IPS-20b (cell line): Measurements from ENCODE around the gene RRM2.

ENCODE experiments used
- H3K27ac ChIP-seq: one replicate; pipeline ENCODE4 v1.5.1; 2013; ENCODE audit warnings: low read length
- H3K27me3 ChIP-seq: 2 replicates; pipeline ENCODE4 v1.6.1; 2013; ENCODE audit warnings: mild to moderate bottlenecking, low read length, inconsistent platforms; ENCODE audit not compliant: insufficient read depth
- H3K36me3 ChIP-seq: 2 replicates; pipeline ENCODE4 v1.6.1; 2013; ENCODE audit warnings: low read depth, mild to moderate bottlenecking, inconsistent platforms, low read length, moderate library complexity; ENCODE audit not compliant: insufficient read depth
- H3K4me1 ChIP-seq: 2 replicates; pipeline ENCODE4 v1.6.1; 2013; ENCODE audit warnings: mild to moderate bottlenecking, control low read depth, inconsistent platforms, low read length, moderate library complexity; ENCODE audit not compliant: insufficient read depth
- H3K4me3 ChIP-seq: 2 replicates; pipeline ENCODE4 v1.5.1; 2013; ENCODE audit warnings: mild to moderate bottlenecking, low read length, inconsistent platforms
- H3K9ac ChIP-seq: 2 replicates; pipeline ENCODE4 v1.6.1; 2013; ENCODE audit warnings: low read depth, mild to moderate bottlenecking, inconsistent platforms, low read length, moderate library complexity
- H3K9me3 ChIP-seq: 2 replicates; pipeline ENCODE4 v1.6.1; 2013; ENCODE audit warnings: mild to moderate bottlenecking, low read depth, low read length, inconsistent platforms; ENCODE audit not compliant: insufficient read depth

Gene RRM2

DNA sequence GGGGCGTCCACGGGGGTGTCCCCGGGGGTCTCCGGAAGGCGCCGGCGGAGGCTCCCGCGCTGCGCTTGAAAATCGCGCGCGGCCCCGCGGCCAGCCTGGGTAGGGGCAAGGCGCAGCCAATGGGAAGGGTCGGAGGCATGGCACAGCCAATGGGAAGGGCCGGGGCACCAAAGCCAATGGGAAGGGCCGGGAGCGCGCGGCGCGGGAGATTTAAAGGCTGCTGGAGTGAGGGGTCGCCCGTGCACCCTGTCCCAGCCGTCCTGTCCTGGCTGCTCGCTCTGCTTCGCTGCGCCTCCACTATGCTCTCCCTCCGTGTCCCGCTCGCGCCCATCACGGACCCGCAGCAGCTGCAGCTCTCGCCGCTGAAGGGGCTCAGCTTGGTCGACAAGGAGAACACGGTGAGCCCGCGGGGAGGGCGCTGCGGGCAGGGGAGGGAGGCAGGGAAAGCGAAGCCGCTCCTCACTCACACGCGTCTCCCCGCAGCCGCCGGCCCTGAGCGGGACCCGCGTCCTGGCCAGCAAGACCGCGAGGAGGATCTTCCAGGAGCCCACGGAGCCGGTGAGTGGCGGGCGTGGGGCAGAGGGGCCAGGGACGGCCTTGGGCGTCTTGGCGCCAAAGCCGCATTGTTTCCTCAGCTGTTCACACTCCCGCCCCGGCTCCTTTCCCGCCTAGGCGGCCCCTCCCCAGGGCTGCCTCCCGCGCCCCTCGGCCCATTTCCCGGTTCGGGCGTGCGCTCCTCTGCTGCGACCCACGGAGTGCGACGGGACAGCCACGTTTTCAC, at the start of gene RRM2:
Gene RRM2 (plus strand): TSS at position 240 of the 781 bp plus-strand sequence. CDS start 60 bp downstream, at position 300.
- peaks cover 45% of the 10 kb centered on the region for H3K36me3 ChIP-seq
- H3K27me3 ChIP-seq: no peaks in the 10 kb centered on the region
- peak within 1 kb of the TSS; percentile 87 for H3K4me3 ChIP-seq
- H3K4me1 ChIP-seq: peaks cover 4% of the 10 kb centered on the region; the same call in 1 of the 2 replicates
- H3K9ac ChIP-seq: peak within 1 kb of the TSS; percentile 84
- peak within 1 kb of the TSS; percentile 93 for H3K27ac ChIP-seq
- H3K9me3 ChIP-seq: no peaks in the 10 kb centered on the region

DNA sequence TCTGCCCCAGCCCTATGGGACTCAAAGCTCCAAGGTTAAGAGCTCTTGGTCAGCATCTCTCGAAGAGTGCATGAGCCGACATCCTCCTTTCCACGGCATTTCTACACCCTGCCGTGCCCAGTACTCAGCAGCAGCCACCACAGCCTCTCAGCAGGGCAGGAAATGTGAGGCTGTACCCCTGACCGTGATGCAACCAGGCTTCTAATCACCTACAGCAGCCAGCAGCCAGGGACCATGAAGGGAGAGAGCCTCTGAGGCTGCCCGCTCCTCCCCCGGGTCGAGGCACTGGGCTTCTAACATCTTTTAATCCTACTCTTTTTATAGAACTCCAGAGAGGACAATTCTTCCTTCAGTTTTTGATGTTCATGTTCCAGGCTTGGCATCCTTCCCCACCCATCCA, 48.8 kb upstream of the RRM2 start:
- no peak overlapping the region for H3K4me3 ChIP-seq
- no peaks in the 10 kb centered on the region for H3K9me3 ChIP-seq
- H3K36me3 ChIP-seq: no peaks in the 10 kb centered on the region
- H3K9ac ChIP-seq: no peak overlapping the region
- no peak overlapping the region for H3K27ac ChIP-seq
- peaks cover 46% of the 10 kb centered on the region for H3K27me3 ChIP-seq
- peaks cover 3% of the 10 kb centered on the region; the same call in 1 of the 2 replicates for H3K4me1 ChIP-seq

DNA sequence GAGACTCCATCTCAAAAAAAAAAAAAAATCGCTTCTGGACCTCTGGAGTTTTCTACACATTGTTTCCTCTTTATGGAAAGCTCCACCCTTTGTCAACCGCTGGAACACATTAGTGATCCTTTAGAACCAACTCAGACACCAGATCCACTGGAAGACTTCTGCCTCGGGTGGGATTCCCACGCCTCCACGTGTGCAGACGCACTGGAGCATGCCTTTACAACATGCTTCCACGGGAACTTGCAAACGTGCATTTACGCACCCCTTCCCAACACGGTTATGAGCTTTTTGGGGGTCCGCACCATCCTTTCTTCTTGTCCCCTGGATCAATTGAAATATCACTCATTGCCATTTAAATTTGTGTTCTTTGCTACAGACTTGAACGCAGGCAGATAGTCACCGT, 47.4 kb upstream of the RRM2 start:
- no peaks in the 10 kb centered on the region for H3K36me3 ChIP-seq
- no peak overlapping the region for H3K9ac ChIP-seq
- H3K4me1 ChIP-seq: peaks cover 3% of the 10 kb centered on the region; the same call in 1 of the 2 replicates
- H3K4me3 ChIP-seq: no peak overlapping the region
- H3K27me3 ChIP-seq: peaks cover 56% of the 10 kb centered on the region
- no peaks in the 10 kb centered on the region for H3K9me3 ChIP-seq
- no peak overlapping the region for H3K27ac ChIP-seq

DNA sequence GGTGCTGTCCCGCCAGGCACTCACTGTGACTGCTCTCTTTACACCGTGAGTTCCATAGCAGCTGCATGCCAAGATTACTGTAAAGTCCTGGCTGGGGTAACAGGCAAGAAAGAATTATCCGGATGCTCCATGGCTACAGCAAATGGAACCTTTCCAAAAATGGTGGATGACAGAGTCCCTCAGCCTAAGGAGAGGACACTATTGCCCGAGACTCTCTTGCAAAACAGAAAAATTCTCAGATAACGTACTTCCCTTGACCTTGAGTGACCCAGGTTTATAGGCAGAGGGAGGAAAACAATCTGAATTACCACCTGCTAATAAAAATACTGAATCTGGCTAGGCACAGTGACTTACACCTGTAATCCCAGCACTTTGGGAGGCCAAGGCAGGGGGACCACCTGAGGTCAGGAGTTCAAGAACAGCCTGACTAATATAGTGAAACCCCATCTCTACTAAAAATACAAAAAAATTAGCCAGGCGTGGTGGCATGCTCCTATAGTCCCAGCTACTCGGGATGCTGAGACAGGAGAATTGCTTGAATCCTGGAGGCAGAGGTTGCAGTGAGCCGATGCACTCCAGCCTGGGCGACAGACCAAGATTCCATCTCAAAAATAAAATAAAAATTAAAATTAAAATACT, 46.8 kb upstream of the RRM2 start:
- H3K9me3 ChIP-seq: no peaks in the 10 kb centered on the region
- H3K27me3 ChIP-seq: peaks cover 61% of the 10 kb centered on the region
- H3K9ac ChIP-seq: no peak overlapping the region
- H3K27ac ChIP-seq: no peak overlapping the region
- H3K36me3 ChIP-seq: no peaks in the 10 kb centered on the region
- H3K4me3 ChIP-seq: no peak overlapping the region
- peaks cover 3% of the 10 kb centered on the region; the same call in 1 of the 2 replicates for H3K4me1 ChIP-seq

DNA sequence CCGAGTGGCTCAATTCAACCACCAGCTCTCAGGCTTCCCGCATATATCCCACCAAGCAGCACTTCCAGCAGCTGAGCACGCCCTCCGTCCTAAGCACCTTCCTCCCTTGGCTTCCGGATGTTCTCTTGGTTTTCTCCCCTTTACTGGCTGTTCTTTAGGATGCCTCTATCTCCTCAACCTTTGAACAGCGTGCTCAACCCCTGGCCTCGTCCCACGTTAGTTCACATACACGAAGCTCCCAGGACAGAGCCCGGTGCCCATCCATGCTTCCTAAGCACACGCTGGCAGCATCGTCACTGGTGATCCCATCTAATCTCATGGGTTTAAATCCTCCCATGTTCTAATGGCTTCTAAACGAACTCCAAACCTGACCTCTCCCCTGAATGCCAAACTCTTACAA, 46.0 kb upstream of the RRM2 start:
- no peak overlapping the region for H3K4me3 ChIP-seq
- H3K9ac ChIP-seq: no peak overlapping the region
- no peaks in the 10 kb centered on the region for H3K36me3 ChIP-seq
- H3K27ac ChIP-seq: no peak overlapping the region
- H3K9me3 ChIP-seq: no peaks in the 10 kb centered on the region
- peaks cover 3% of the 10 kb centered on the region; the same call in 1 of the 2 replicates for H3K4me1 ChIP-seq
- H3K27me3 ChIP-seq: peaks cover 69% of the 10 kb centered on the region

DNA sequence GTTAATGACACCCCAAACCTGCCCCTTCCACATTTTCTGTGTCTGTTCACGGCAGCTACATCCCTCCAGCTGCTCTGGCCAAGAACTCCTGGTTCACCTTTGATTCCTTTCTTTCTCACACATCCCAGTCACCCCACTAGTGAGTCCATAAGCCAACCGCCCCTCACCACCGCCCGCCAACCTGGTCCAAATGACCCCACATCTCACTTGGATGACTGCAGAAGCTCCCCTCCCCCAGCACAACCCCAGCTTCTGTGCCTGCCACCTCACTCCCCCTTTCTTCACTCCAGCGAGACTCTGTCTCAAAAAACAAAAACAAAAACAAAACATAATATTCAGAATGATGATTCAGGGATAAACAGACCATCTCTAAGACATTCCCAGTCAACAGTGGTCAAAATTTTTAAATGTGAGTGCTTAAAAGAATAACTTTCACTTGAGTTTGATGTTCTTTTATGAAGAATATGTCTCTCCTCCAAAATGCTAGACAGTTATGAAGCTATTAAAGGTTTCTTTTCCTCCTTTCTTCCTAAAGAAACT, 45.5 kb upstream of the RRM2 start:
- H3K9ac ChIP-seq: no peak overlapping the region
- peaks cover 75% of the 10 kb centered on the region for H3K27me3 ChIP-seq
- no peak overlapping the region for H3K27ac ChIP-seq

DNA sequence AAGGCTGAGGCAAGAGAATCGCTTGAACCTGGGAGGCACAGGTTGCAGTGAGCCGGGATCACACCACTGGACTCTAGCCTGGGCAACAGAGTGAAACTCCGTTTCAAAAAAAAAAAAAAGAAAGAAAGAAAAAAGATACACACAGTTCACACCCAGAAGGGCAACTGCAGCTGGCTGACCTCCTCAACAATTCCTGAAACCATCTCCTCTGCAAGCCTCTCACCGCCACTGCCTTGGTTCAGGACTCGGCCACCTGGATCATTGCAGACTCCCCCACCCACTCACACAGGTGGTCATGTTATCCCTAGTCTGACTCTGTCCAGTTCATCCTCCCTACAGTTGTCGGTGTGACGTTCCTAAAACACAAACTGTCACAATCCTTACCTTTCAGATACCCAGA, 44.5 kb upstream of the RRM2 start:
- H3K27ac ChIP-seq: no peak overlapping the region
- H3K9ac ChIP-seq: no peak overlapping the region
- peaks cover 84% of the 10 kb centered on the region for H3K27me3 ChIP-seq
- H3K4me1 ChIP-seq: peaks cover 3% of the 10 kb centered on the region; the same call in 1 of the 2 replicates
- H3K4me3 ChIP-seq: no peak overlapping the region
- no peaks in the 10 kb centered on the region for H3K36me3 ChIP-seq
- H3K9me3 ChIP-seq: no peaks in the 10 kb centered on the region

More for the DNA sequence above, 45.5 kb upstream of the RRM2 start:
- no peaks in the 10 kb centered on the region for H3K36me3 ChIP-seq
- H3K4me1 ChIP-seq: peaks cover 3% of the 10 kb centered on the region; the same call in 1 of the 2 replicates
- no peaks in the 10 kb centered on the region for H3K9me3 ChIP-seq
- H3K4me3 ChIP-seq: no peak overlapping the region

DNA sequence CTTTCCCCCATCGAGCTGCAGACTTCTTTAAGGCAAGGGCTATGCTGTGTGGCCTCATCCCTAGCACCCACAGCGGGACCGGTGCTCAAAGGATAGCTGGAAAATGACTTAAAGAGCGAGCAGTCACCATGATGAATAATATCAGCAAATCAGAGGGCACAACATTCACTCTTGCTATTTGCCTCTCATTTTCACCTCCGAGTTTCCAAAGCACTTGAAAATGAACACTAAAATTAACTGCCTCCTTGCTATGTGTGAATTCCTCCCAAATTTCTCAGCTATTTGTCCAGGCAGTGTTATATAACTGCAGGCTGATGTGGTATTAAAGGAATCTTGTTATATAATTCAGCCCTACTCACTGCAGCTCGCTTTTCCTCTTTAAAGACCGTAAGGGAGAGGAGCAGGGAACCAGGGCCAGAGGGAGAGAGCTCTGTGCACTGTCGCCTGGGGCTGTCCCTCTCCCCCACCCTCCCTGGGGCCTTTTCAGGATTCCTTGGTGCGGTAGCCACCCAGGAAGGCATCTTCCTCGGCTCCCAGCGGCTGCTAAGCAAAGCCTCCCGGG, 43.8 kb upstream of the RRM2 start:
- no peak overlapping the region for H3K27ac ChIP-seq
- no peaks in the 10 kb centered on the region for H3K36me3 ChIP-seq
- H3K9ac ChIP-seq: no peak overlapping the region
- H3K4me3 ChIP-seq: peak overlapping the region; percentile 56; the same call in 1 of the 2 replicates
- no peaks in the 10 kb centered on the region for H3K4me1 ChIP-seq
- H3K27me3 ChIP-seq: peaks cover 88% of the 10 kb centered on the region
- no peaks in the 10 kb centered on the region for H3K9me3 ChIP-seq

DNA sequence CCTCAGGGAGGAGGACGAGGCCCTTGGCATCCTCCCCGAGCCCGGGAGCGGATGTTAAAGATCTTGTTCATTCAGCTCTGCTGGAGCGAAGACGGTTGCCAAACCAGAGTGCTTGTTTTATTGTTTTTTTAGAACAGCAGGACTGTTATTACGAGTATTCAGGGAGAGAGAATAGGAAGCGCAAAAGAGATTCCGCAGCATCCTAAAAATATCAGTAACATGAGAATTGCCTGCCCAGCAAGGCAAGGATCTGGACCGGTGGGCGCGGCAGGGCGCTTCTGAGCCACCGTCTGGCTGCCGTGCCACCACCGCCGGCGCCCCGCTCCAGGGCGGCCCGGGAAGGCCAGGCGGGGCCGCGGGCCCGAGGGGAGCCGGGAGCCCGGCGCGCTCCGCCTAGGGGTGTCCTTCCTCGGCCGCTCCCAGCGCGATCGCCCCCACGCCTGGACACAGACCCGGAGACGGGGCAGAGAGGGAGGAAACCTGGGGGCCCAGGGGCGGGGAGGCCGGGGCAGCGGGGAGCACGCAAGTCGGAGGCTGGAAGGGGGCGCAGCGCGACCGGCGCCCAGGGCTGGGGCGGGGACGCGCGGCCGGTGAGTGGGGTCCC, 43.2 kb upstream of the RRM2 start:
- peak overlapping the region; percentile 56; the same call in 1 of the 2 replicates for H3K4me3 ChIP-seq

DNA sequence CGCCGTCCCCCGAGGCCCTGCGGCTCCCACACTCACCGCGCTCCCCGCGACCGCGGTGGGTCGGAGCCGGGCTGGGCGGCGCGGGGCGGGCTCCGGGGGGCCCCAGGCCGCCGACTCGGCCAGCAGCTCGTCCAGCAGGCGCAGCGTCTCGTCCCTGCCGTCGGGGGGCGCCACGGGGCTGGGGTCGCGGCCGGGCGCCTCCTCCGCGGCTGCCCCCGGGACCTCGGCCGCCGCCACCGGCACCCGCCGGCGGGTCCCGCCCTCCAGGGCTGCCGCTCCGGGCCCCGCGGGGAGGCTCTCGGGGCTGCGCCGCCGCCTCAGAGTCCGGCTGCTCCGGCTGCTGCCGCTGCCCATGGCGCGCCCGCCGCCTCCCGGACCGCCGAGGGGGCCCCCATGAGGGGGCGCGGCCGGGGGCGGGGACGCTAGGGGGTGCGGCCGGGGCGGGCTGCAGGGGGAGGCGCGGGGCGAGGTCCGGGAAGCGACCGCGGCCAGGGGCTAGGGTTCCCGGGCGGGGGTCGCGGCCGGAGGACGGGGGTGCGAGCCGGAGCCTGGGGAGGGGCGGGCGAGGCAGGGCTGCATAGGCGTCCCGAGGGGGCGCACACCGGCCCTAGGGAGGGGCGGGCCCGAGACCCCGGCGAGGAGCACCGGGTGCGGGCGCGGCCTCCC, 42.5 kb upstream of the RRM2 start, which contains the start of gene CYS1:
Gene CYS1 (minus strand): TSS at position 542 of the 666 bp plus-strand sequence. CDS start 188 bp downstream, at position 354.
- Histone ChIP-seq H3K27me3 (peaks cover 85% of the 10 kb centered on the region), H3K9me3 (no peaks in the 10 kb centered on the region), H3K4me1 (no peaks in the 10 kb centered on the region), H3K4me3 (peak within 1 kb of the TSS; percentile 56; the same call in 1 of the 2 replicates), H3K36me3 (no peaks in the 10 kb centered on the region), H3K27ac (no peak within 1 kb of the TSS), H3K9ac (no peak within 1 kb of the TSS)

More for the DNA sequence above, 43.2 kb upstream of the RRM2 start:
- Histone ChIP-seq H3K36me3 (no peaks in the 10 kb centered on the region), H3K9ac (no peak overlapping the region), H3K27ac (no peak overlapping the region), H3K27me3 (peaks cover 85% of the 10 kb centered on the region), H3K4me1 (no peaks in the 10 kb centered on the region), H3K9me3 (no peaks in the 10 kb centered on the region)
